ENCODE measurements around the gene GTF3A.

GRCh38 chr13:27383104-27383921, 41.1 kb upstream of the GTF3A start:
- TF ChIP-seq, protein P1, sequence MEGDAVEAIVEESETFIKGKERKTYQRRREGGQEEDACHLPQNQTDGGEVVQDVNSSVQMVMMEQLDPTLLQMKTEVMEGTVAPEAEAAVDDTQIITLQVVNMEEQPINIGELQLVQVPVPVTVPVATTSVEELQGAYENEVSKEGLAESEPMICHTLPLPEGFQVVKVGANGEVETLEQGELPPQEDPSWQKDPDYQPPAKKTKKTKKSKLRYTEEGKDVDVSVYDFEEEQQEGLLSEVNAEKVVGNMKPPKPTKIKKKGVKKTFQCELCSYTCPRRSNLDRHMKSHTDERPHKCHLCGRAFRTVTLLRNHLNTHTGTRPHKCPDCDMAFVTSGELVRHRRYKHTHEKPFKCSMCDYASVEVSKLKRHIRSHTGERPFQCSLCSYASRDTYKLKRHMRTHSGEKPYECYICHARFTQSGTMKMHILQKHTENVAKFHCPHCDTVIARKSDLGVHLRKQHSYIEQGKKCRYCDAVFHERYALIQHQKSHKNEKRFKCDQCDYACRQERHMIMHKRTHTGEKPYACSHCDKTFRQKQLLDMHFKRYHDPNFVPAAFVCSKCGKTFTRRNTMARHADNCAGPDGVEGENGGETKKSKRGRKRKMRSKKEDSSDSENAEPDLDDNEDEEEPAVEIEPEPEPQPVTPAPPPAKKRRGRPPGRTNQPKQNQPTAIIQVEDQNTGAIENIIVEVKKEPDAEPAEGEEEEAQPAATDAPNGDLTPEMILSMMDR (IDR thresholded peaks at IDR 0.05): no peak
- TF ChIP-seq POLR2AphosphoS5 (IDR thresholded peaks at IDR 0.05): no peak
